IgD-negative memory B cell (primary cell): Measurements from ENCODE around the gene FBXL14. TPM values are rescaled to one million over a fixed set of nuclear protein-coding genes. Genes with fewer than 3 reads are reported as not detected.

Source experiments
- H3K27ac Mint-ChIP-seq, 3 donors: one replicate each; pipeline ENCODE4 v1.8.0; 2020 to 2022; ENCODE audit warnings: mild to moderate bottlenecking in 3 of 3, mixed read lengths in 3 of 3, moderate library complexity in 1 of 3
- H3K27me3 Mint-ChIP-seq: one replicate; pipeline ENCODE4 v1.8.0; 2021; ENCODE audit warnings: mixed read lengths
- H3K36me3 Mint-ChIP-seq: one replicate; pipeline ENCODE4 v1.8.0; 2020; ENCODE audit warnings: mild to moderate bottlenecking, mixed read lengths
- H3K4me1 Mint-ChIP-seq, 3 donors: one replicate each; pipeline ENCODE4 v1.8.0; 2020 to 2022; ENCODE audit warnings: mixed read lengths in 3 of 3, mild to moderate bottlenecking in 1 of 3
- H3K4me3 Mint-ChIP-seq, 4 donors: one replicate each; pipeline ENCODE4 v1.8.0; 2020 to 2022; ENCODE audit warnings: mild to moderate bottlenecking in 4 of 4, mixed read lengths in 4 of 4, moderate library complexity in 3 of 4
- H3K9me3 Mint-ChIP-seq, 3 donors: one replicate each; pipeline ENCODE4 v1.8.0; 2020 to 2021; ENCODE audit warnings: mixed read lengths in 3 of 3, mild to moderate bottlenecking in 1 of 3
- polyA plus RNA-seq: library from polyadenylated mRNA; unstranded; fragments of 300-500 nt; fragmentation: Illumina TruSeq; gene quantifications from one replicate; pipeline ENCODE4 v1.2.3, GENCODE V29; 2021

Gene FBXL14
- polyA plus RNA-seq, 1 donor from 2014 or later: 20.5 TPM

DNA sequence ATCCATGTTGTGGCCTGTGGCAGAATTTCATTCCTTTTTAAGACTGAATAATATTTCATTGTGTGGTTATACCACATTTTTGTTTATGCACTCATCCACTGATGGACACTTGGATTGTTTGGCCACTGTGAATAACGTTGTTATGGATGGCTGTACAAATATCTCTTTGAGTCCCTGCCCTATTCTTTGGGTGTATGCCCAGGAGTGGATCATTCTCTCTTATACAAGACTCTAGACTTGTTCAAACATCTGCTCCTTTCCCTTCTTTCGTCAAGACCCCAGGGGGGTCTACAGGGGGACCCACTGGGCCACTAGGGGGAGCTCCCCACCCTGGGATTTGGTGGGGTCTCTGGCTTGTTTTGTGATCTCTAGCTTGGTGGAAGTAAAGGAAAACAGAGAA is 77.4 kb downstream of the FBXL14 start:
- H3K36me3 Mint-ChIP-seq: no peaks in the 10 kb centered on the region
- H3K27me3 Mint-ChIP-seq: peaks cover 21% of the 10 kb centered on the region
- peaks cover 2 to 4% (median 3%) of the 10 kb centered on the region in 3 donors for H3K9me3 Mint-ChIP-seq
- H3K4me1 Mint-ChIP-seq: peaks cover 0 to 2% (median 0%) of the 10 kb centered on the region in 3 donors
- no peak overlapping the region for H3K4me3 Mint-ChIP-seq
- no peak overlapping the region for H3K27ac Mint-ChIP-seq

Other genes starting within 250 kb of the FBXL14 start
- gene WNT5B, start 34.6 kb upstream of the FBXL14 start, polyA plus RNA-seq: 0.33 TPM
- gene ADIPOR2, start 96.5 kb upstream of the FBXL14 start, polyA plus RNA-seq: 2.9 TPM
- gene LRTM2, start 226.0 kb upstream of the FBXL14 start, polyA plus RNA-seq: not detected